HUES64 (cell line): Measurements from ENCODE around the gene TSKU.

Experiments
- H3K27ac ChIP-seq: 2 replicates; pipeline ENCODE4 v1.7.0; 2013; ENCODE audit warnings: low read depth, low read length, inconsistent platforms
- H3K27me3 ChIP-seq: 2 replicates; pipeline ENCODE4 v1.6.1; 2013; ENCODE audit warnings: mild to moderate bottlenecking, low read length; ENCODE audit not compliant: insufficient read depth
- H3K36me3 ChIP-seq: 2 replicates; pipeline ENCODE4 v1.6.1; 2013; ENCODE audit warnings: mild to moderate bottlenecking, low read length; ENCODE audit not compliant: insufficient read depth
- H3K4me1 ChIP-seq: 2 replicates; pipeline ENCODE4 v1.6.1; 2013; ENCODE audit warnings: mild to moderate bottlenecking, low read length, moderate library complexity; ENCODE audit not compliant: insufficient read depth
- H3K4me3 ChIP-seq: 2 replicates; pipeline ENCODE4 v1.5.1; 2013; ENCODE audit warnings: mild to moderate bottlenecking, low read length, moderate library complexity
- H3K9ac ChIP-seq: 2 replicates; pipeline ENCODE4 v1.6.1; 2013; ENCODE audit warnings: mild to moderate bottlenecking, low read depth, low read length
- H3K9me3 ChIP-seq: 2 replicates; pipeline ENCODE4 v1.6.1; 2013; ENCODE audit warnings: low read depth, low read length; ENCODE audit not compliant: insufficient read depth
- WGBS: fragments of 150-250, 120-280 bp; methylation state at CpG from one replicate; pipeline ENCODE4 v1.1.7; 2013; ENCODE audit warnings: missing lambda C conversion rate; 5-methylcytosine and 5-hydroxymethylcytosine counted together

TSKU gene

GRCh38 chr11:76845069-76845468, 61.9 kb downstream of the TSKU start:
- Histone ChIP-seq H3K9ac (no peak overlapping the region), H3K4me3 (no peak overlapping the region), H3K36me3 (no peaks in the 10 kb centered on the region), H3K27ac (no peak overlapping the region), H3K27me3 (no peaks in the 10 kb centered on the region), H3K4me1 (no peaks in the 10 kb centered on the region), H3K9me3 (no peaks in the 10 kb centered on the region)
- WGBS: 94% methylated on average over 3 of the region's 3 CpGs

GRCh38 chr11:76846441-76846840, 63.3 kb downstream of the TSKU start:
- H3K27me3 ChIP-seq: no peaks in the 10 kb centered on the region
- H3K36me3 ChIP-seq: no peaks in the 10 kb centered on the region
- 89% methylated on average over 3 of the region's 3 CpGs for WGBS
- H3K4me1 ChIP-seq: no peaks in the 10 kb centered on the region
- no peaks in the 10 kb centered on the region for H3K9me3 ChIP-seq
- no peak overlapping the region for H3K27ac ChIP-seq
- no peak overlapping the region for H3K9ac ChIP-seq
- H3K4me3 ChIP-seq: no peak overlapping the region
